Measurements from ENCODE around the gene SHISA8. TPM values are rescaled to one million over a fixed set of nuclear protein-coding genes. Genes with fewer than 3 reads are reported as not detected.
A peak's percentile ranks its signal among the peaks of the same experiment; 100 is the strongest.

Gene SHISA8
- total RNA-seq, 2 donors from 2014 or later, result 0.31 to 0.67 TPM

- peaks cover 49% of the 10 kb centered on the region for H3K36me3 ChIP-seq
- peak overlapping the region; percentile 41 to 71 for H3K27ac ChIP-seq
- H3K4me1 ChIP-seq, result peaks cover 0 to 37% of the 10 kb centered on the region in 2 donors
- H3K9me3 ChIP-seq, result no peaks in the 10 kb centered on the region
- no peak for DNase-seq (ENCODE audit: low spot score)
- H3K4me3 ChIP-seq, result no peak overlapping the region
- no peaks in the 10 kb centered on the region for H3K27me3 ChIP-seq
- TF ChIP-seq, protein P1, sequence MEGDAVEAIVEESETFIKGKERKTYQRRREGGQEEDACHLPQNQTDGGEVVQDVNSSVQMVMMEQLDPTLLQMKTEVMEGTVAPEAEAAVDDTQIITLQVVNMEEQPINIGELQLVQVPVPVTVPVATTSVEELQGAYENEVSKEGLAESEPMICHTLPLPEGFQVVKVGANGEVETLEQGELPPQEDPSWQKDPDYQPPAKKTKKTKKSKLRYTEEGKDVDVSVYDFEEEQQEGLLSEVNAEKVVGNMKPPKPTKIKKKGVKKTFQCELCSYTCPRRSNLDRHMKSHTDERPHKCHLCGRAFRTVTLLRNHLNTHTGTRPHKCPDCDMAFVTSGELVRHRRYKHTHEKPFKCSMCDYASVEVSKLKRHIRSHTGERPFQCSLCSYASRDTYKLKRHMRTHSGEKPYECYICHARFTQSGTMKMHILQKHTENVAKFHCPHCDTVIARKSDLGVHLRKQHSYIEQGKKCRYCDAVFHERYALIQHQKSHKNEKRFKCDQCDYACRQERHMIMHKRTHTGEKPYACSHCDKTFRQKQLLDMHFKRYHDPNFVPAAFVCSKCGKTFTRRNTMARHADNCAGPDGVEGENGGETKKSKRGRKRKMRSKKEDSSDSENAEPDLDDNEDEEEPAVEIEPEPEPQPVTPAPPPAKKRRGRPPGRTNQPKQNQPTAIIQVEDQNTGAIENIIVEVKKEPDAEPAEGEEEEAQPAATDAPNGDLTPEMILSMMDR (IDR thresholded peaks at IDR 0.05), result no peak
Observed at GRCh38 chr22:41899992-41900651, 14.8 kb downstream of the SHISA8 start.

DNA sequence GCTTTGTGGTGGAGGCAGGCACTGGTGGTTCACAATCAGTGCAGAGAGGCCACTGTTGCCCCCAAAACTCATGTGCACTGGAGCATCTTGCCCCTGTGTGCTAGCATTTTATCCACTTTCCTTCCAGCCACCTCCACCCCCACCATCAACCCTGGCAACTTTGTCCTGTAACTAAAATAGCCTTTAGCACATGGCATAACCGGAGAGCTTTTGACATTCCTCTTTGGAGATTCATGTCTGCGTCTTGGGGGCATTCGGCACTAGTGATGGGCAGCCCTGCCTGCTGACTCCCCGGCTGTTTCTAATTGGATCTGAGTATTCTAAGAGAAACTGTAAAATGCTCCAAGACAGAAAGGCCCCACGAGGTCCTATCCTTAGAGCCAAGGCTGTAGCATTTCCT is 15.8 kb downstream of the SHISA8 start:
- peaks cover 0 to 42% of the 10 kb centered on the region in 2 donors for H3K4me1 ChIP-seq
- no peak overlapping the region for H3K4me3 ChIP-seq

DNA sequence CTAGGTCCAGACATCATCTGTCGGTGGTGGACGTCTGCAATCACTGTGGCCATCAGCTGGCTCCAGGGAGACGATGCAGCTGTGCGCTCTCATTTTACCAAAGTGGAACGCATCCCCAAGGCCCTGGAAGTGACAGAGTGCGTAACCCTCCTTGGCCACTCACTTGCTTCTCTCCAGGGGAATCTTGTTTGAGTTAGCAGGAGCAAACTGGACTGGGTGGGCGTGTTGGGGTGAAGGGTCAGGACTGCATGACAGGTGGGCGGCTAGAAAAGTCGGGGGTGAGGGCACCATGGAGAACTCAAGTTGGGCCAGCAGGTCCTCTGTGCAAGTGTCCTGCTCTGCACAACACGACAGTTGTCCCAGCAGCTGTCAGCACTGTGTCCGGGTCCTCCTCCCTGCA is 16.2 kb downstream of the SHISA8 start:
- H3K9me3 ChIP-seq, result no peaks in the 10 kb centered on the region

More for the DNA sequence above, 15.8 kb downstream of the SHISA8 start:
- no peak for DNase-seq (ENCODE audit: low spot score)
- H3K9me3 ChIP-seq, result no peaks in the 10 kb centered on the region
- H3K27me3 ChIP-seq, result no peaks in the 10 kb centered on the region
- peak overlapping the region; percentile 41 to 71 for H3K27ac ChIP-seq
- TF ChIP-seq, protein P1 (IDR thresholded peaks at IDR 0.05), result no peak
- H3K36me3 ChIP-seq, result peaks cover 49% of the 10 kb centered on the region

GRCh38 chr22:41893591-41894375 is 21.1 kb downstream of the SHISA8 start:
- no peak for DNase-seq (ENCODE audit: low spot score)
- Histone ChIP-seq H3K27ac (peak overlapping the region; percentile 58 to 66), H3K27me3 (no peaks in the 10 kb centered on the region), H3K36me3 (peaks cover 51% of the 10 kb centered on the region), H3K4me3 (no peak overlapping the region), H3K4me1 (peaks cover 0 to 46% of the 10 kb centered on the region in 2 donors), H3K9me3 (no peaks in the 10 kb centered on the region)
- TF ChIP-seq, protein P1 (IDR thresholded peaks at IDR 0.05), result no peak

More for the DNA sequence above, 16.2 kb downstream of the SHISA8 start:
- H3K4me1 ChIP-seq, result peaks cover 0 to 46% of the 10 kb centered on the region in 2 donors
- DNase-seq (ENCODE audit: low spot score), result no peak
- no peaks in the 10 kb centered on the region for H3K27me3 ChIP-seq
- peak overlapping the region; percentile 41 to 57 for H3K27ac ChIP-seq
- H3K36me3 ChIP-seq, result peaks cover 52% of the 10 kb centered on the region
- no peak overlapping the region for H3K4me3 ChIP-seq
- TF ChIP-seq, protein P1 (IDR thresholded peaks at IDR 0.05), result no peak

DNA sequence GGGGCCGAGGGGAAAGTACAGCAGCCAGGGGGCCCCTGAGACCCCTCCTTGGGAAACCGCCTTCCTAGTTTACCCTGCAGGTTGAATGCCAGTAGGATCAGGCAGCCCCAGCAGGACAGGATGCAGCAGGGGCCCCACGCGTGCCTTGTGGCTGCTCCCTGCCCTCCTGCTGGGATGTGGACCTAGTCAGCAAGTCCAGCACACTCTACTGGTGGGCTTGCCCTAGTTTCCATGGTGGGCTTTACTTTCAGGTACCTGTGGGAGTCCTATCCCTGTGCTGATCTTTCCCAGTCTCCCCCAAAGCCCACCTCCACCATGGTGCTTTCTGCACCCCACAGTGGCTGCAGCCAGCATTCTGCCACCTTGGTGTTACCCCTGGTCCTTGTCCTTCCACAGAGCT is 22.2 kb downstream of the SHISA8 start:
- H3K36me3 ChIP-seq, result peaks cover 60% of the 10 kb centered on the region
- peak overlapping the region; percentile 43 to 66 for H3K27ac ChIP-seq
- H3K27me3 ChIP-seq, result no peaks in the 10 kb centered on the region
- TF ChIP-seq, protein P1 (IDR thresholded peaks at IDR 0.05), result no peak
- H3K4me1 ChIP-seq, result peaks cover 0 to 35% of the 10 kb centered on the region in 2 donors
- H3K4me3 ChIP-seq, result no peak overlapping the region
- no peaks in the 10 kb centered on the region for H3K9me3 ChIP-seq
- DNase-seq (ENCODE audit: low spot score), result no peak
